IMR-90 (cell line): ENCODE results near the gene SNCA. TPM values are rescaled to one million over a fixed set of nuclear protein-coding genes. Genes with fewer than 3 reads are reported as not detected.

Experiments used
- ATAC-seq: fragments of 200-7000 bp; cut with Tn5 transposase; 2 replicates; pipeline ENCODE4 v1.9.1; 2020; ENCODE audit warnings: low read depth, mild to moderate bottlenecking, moderate library complexity
- BruUV-seq: library from RNA; stranded (reverse); fragments of 400-500 nt; replicated peaks from 2 replicates; lab custom pipeline; 2021; lab: Mats Ljungman, UMichigan
- CTCF ChIA-PET: fragments of 300-600 bp; formaldehyde crosslinking; extraction: SDS; loops from one replicate; lab custom pipeline; 2021; ENCODE audit warnings: antibody characterized with exemption; lab: Yijun Ruan, JAX
- POLR2A ChIA-PET: fragments of 300-600 bp; sonication (Branson Sonifier 250); formaldehyde crosslinking; loops from one replicate; lab custom pipeline; 2022; ENCODE audit warnings: antibody characterized with exemption; ENCODE audit not compliant: unreplicated experiment; lab: Charles Lee
- DNase-seq: peaks from one replicate; pipeline ENCODE4 v3.0.0; 2013
- H2AFZ ChIP-seq: replicated peaks from 2 replicates; pipeline ENCODE3; 2013; ENCODE audit warnings: low read length, mild to moderate bottlenecking; ENCODE audit not compliant: poor library complexity
- H2AK5ac ChIP-seq: 2 replicates; pipeline ENCODE4 v1.6.1; 2013; ENCODE audit warnings: low read depth, low read length, inconsistent platforms
- H2AK9ac ChIP-seq: replicated peaks from 2 replicates; pipeline ENCODE3; 2013; ENCODE audit warnings: mild to moderate bottlenecking, low read depth, low read length, moderate library complexity; ENCODE audit not compliant: poor library complexity
- H2BK120ac ChIP-seq: 2 replicates; pipeline ENCODE4 v1.6.1; 2013; ENCODE audit warnings: low read depth, low read length, inconsistent platforms
- H2BK15ac ChIP-seq: 3 replicates; pipeline ENCODE4 v1.6.1; 2013; ENCODE audit warnings: low read depth, low read length, inconsistent platforms
- H2BK20ac ChIP-seq: 2 replicates; pipeline ENCODE4 v1.6.1; 2013; ENCODE audit warnings: low read depth, mild to moderate bottlenecking, inconsistent platforms, low read length, moderate library complexity
- H2BK5ac ChIP-seq: 2 replicates; pipeline ENCODE4 v1.6.1; 2013; ENCODE audit warnings: mild to moderate bottlenecking, low read depth, low read length, inconsistent platforms; ENCODE audit not compliant: poor library complexity, severe bottlenecking
- H3K14ac ChIP-seq: replicated peaks from 2 replicates; pipeline ENCODE4 v1.6.1; 2013; ENCODE audit warnings: low read depth, low read length, inconsistent platforms
- H3K18ac ChIP-seq: 2 replicates; pipeline ENCODE4 v1.6.1; 2013; ENCODE audit warnings: low read depth, low read length, control low read depth
- H3K23ac ChIP-seq: 2 replicates; pipeline ENCODE4 v1.6.1; 2013; ENCODE audit warnings: low read depth, low read length, inconsistent platforms
- H3K27ac ChIP-seq: 2 replicates; pipeline ENCODE4 v1.5.1; 2013; ENCODE audit warnings: mild to moderate bottlenecking, control low read depth, low read length; ENCODE audit not compliant: insufficient read depth
- H3K27me3 ChIP-seq: 2 replicates; pipeline ENCODE4 v1.6.1; 2013; ENCODE audit warnings: low read length; ENCODE audit not compliant: control insufficient read depth, insufficient read depth
- H3K36me3 ChIP-seq: 2 replicates; pipeline ENCODE4 v1.6.1; 2013; ENCODE audit warnings: low read length, mixed read lengths; ENCODE audit not compliant: control insufficient read depth, insufficient read depth
- H3K4ac ChIP-seq: 2 replicates; pipeline ENCODE4 v1.6.1; 2013; ENCODE audit warnings: low read depth, low read length, inconsistent platforms
- H3K4me1 ChIP-seq: 2 replicates; pipeline ENCODE4 v1.6.1; 2013; ENCODE audit warnings: low read length, mixed read lengths; ENCODE audit not compliant: control insufficient read depth, insufficient read depth
- H3K4me2 ChIP-seq: 2 replicates; pipeline ENCODE4 v1.6.1; 2013; ENCODE audit warnings: low read depth, mild to moderate bottlenecking, control low read depth, low read length, moderate library complexity
- H3K4me3 ChIP-seq: 2 replicates; pipeline ENCODE4 v1.5.1; 2013; ENCODE audit warnings: low read depth, mild to moderate bottlenecking, control low read depth, low read length, moderate library complexity; ENCODE audit not compliant: insufficient read depth
- H3K56ac ChIP-seq: 2 replicates; pipeline ENCODE4 v1.6.1; 2013; ENCODE audit warnings: low read length, inconsistent platforms; ENCODE audit not compliant: insufficient read depth; ENCODE audit errors: extremely low read depth
- H3K79me1 ChIP-seq, 2 experiments: 2 replicates each; pipeline ENCODE4 v1.6.1; 2013; ENCODE audit warnings: low read length in 2 of 2, inconsistent platforms in 1 of 2, low read depth in 1 of 2
- H3K9ac ChIP-seq: 2 replicates; pipeline ENCODE4 v1.6.1; 2013; ENCODE audit warnings: low read depth, low read length, control low read depth
- H3K9me1 ChIP-seq: 2 replicates; pipeline ENCODE4 v1.6.1; 2013; ENCODE audit warnings: low read length, inconsistent platforms; ENCODE audit not compliant: insufficient read depth
- H3K9me3 ChIP-seq: 2 replicates; pipeline ENCODE4 v1.6.1; 2013; ENCODE audit warnings: low read length; ENCODE audit not compliant: control insufficient read depth, insufficient read depth
- H4K20me1 ChIP-seq: 2 replicates; pipeline ENCODE4 v1.6.1; 2013; ENCODE audit warnings: low read length, inconsistent platforms; ENCODE audit not compliant: insufficient read depth
- H4K5ac ChIP-seq: 2 replicates; pipeline ENCODE4 v1.6.1; 2013; ENCODE audit warnings: mild to moderate bottlenecking, low read depth, low read length, control low read depth
- H4K8ac ChIP-seq, 2 experiments: 2 replicates each; pipeline ENCODE4 v1.6.1; 2013; ENCODE audit warnings: low read depth in 2 of 2, low read length in 2 of 2, control low read depth in 1 of 2, inconsistent platforms in 1 of 2
- H4K91ac ChIP-seq: 2 replicates; pipeline ENCODE4 v1.6.1; 2013; ENCODE audit warnings: low read depth, low read length, inconsistent platforms; ENCODE audit not compliant: insufficient read depth
- BHLHE40 ChIP-seq: fragments of 150-350 bp; IDR thresholded peaks from 2 replicates; pipeline ENCODE4 v1.6.1; 2016; ENCODE audit warnings: mild to moderate bottlenecking, low read depth, low read length
- CEBPB ChIP-seq: IDR thresholded peaks from 2 replicates; pipeline ENCODE4 v1.6.1; 2012; ENCODE audit warnings: low read depth, low read length, improper control_type of control experiment
- FOS ChIP-seq: fragments of 150-350 bp; IDR thresholded peaks from 2 replicates; pipeline ENCODE4 v1.6.1; 2016; ENCODE audit warnings: low read depth, low read length
- MAFK ChIP-seq: IDR thresholded peaks from 2 replicates; pipeline ENCODE4 v1.6.1; 2012; ENCODE audit warnings: low read depth, low read length, improper control_type of control experiment
- MAZ ChIP-seq: IDR thresholded peaks from 2 replicates; pipeline ENCODE4 v1.6.1; 2012; ENCODE audit warnings: low read depth, mild to moderate bottlenecking, low read length, improper control_type of control experiment, moderate library complexity, borderline replicate concordance
- MXI1 ChIP-seq: IDR thresholded peaks from 2 replicates; pipeline ENCODE4 v1.6.1; 2012; ENCODE audit warnings: low read depth, mild to moderate bottlenecking, low read length, moderate library complexity, borderline replicate concordance
- RCOR1 ChIP-seq: IDR thresholded peaks from 2 replicates; pipeline ENCODE4 v1.6.1; 2012; ENCODE audit warnings: mild to moderate bottlenecking, low read length, improper control_type of control experiment; ENCODE audit not compliant: insufficient replicate concordance
- RFX5 ChIP-seq: IDR thresholded peaks from 2 replicates; pipeline ENCODE4 v1.8.0; 2012; ENCODE audit warnings: low read depth, mild to moderate bottlenecking, low read length, moderate library complexity
- SMC3 ChIP-seq: fragments of 150-350 bp; IDR thresholded peaks from 2 replicates; pipeline ENCODE4 v1.6.1; 2016; ENCODE audit warnings: low read depth, mild to moderate bottlenecking, antibody characterized with exemption, low read length, moderate library complexity
- WGBS, 2 experiments: methylation state at CpG; one replicate each; pipeline versions ENCODE4 v1.1.5 to v1.1.7; 2013; ENCODE audit warnings: missing lambda C conversion rate in 2 of 2; ENCODE audit not compliant: insufficient read length in 1 of 2; ENCODE audit errors: extremely low coverage in 2 of 2; 5-methylcytosine and 5-hydroxymethylcytosine counted together
- dilution Hi-C: fragments of 300-500 bp; cut with HindIII; formaldehyde crosslinking; loops from one replicate; pipeline ENCODE4 v1.14.3; 2018; ENCODE audit warnings: low sequenced_read_pairs; ENCODE audit not compliant: unreplicated experiment
- in situ Hi-C: fragments of 300-500 bp; cut with MboI; formaldehyde crosslinking; loops from 3 replicates; pipeline ENCODE4 v1.14.3; 2019; ENCODE audit warnings: low sequenced_read_pairs, inconsistent platforms, mixed read lengths
- intact Hi-C: fragments of 100-400 bp; cut with micrococcal nuclease; formaldehyde crosslinking; loops from 2 replicates; pipeline ENCODE4 v1.10.0; 2022
- polyA plus RNA-seq, 3 experiments: library from polyadenylated mRNA; depleted of rRNA; stranded (reverse); fragments of >200 nt; gene quantifications; 2 replicates each; pipeline ENCODE4 v1.2.3, GENCODE V29; 2012; ENCODE audit warnings: low replicate concordance in 1 of 3
- total RNA-seq: library from RNA; depleted of rRNA; stranded (reverse); fragments of >200 nt; gene quantifications from 2 replicates; pipeline ENCODE4 v1.2.3, GENCODE V29; 2012

The SNCA gene
- total and polyA plus RNA-seq, 2 of the 4 experiments (the other 2 are of a cell fraction): 0.36 to 0.46 TPM

DNA sequence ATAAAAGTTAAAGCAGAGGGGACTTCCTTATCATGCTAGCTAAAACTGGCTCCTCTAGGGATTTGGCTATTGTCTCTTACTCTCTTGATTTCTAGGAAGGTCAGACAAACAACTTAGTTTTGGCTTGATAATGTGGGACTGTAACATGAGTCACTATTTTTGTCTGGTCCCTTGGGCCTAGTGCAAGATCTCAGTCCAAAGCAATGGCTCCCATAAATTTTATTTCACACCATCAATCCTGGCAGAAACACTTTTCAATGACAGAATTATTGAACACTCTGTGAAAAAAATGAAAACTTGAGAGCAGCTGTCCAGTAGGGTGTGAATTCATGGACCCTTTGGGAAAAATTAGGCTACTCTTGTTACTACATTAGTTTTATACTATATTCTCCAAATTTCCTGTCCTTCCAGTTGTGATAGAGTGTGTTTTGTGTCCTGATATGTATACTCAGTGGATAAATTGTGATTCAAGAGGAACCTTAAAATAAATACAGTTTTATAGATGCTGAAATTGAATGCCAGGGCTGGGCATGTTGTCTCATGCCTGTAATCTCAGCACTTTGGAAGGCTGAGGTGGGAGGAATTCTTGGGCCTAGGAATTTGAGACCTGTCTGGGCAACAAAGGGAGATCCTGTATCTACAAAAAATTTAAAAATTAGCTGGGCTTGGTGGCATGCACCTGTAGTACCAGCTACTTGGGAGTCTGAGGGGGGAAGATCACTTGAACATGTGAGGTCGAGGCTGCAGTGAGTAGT, 10.8 kb upstream of the SNCA start:
- no TSS peak for BruUV-seq

More for the DNA sequence above, 10.8 kb upstream of the SNCA start:
- Histone ChIP-seq H2AK5ac (no peak overlapping the region), H3K9me3 (no peaks in the 10 kb centered on the region), H2BK20ac (no peak overlapping the region), H3K79me1 (no peaks in the 10 kb centered on the region), H4K20me1 (no peaks in the 10 kb centered on the region), H2BK15ac (no peak overlapping the region), H3K56ac (no peak overlapping the region), H3K4me3 (no peak overlapping the region), H3K36me3 (no peaks in the 10 kb centered on the region), H2AK9ac (no peak overlapping the region), H3K27ac (no peak overlapping the region), H3K18ac (no peak overlapping the region), H3K27me3 (no peaks in the 10 kb centered on the region; the same call in 1 of the 2 replicates), H4K91ac (no peak overlapping the region), H4K5ac (no peak overlapping the region), H3K14ac (no peak overlapping the region), H2BK5ac (no peak overlapping the region), H3K9ac (no peak overlapping the region), H3K4ac (no peak overlapping the region), H4K8ac (no peak overlapping the region), H3K4me1 (no peaks in the 10 kb centered on the region), H2BK120ac (no peak overlapping the region), H3K23ac (no peak overlapping the region), H2AFZ (no peak overlapping the region), H3K9me1 (no peaks in the 10 kb centered on the region), H3K4me2 (no peak overlapping the region)
- dilution Hi-C loops (no loop called here), intact Hi-C loops (no loop called here), in situ Hi-C loops (no loop called here)
- ATAC-seq (no peak), DNase-seq (no peak)
- POLR2A ChIA-PET: no interaction called here
- WGBS, 2 experiments: no CpG with 5 or more reads among the region's 1 CpG
- CTCF ChIA-PET: no interaction called here
- TF ChIP-seq MAFK: no peak
- TF ChIP-seq SMC3: no peak
- no peak for TF ChIP-seq MXI1
- TF ChIP-seq RFX5: no peak
- no peak for TF ChIP-seq CEBPB
- no peak for TF ChIP-seq MAZ
- no peak for TF ChIP-seq BHLHE40
- no peak for TF ChIP-seq FOS
- no peak for TF ChIP-seq RCOR1
